IMR-90 (cell line): ENCODE measurements around the gene CGGBP1. TPM values are rescaled to one million over a fixed set of nuclear protein-coding genes. Genes with fewer than 3 reads are reported as not detected.

Experiments used
- ATAC-seq: fragments of 200-7000 bp; cut with Tn5 transposase; 2 replicates; pipeline ENCODE4 v1.9.1; 2020; ENCODE audit warnings: low read depth, mild to moderate bottlenecking, moderate library complexity
- BruUV-seq: library from RNA; stranded (reverse); fragments of 400-500 nt; replicated peaks from 2 replicates; lab custom pipeline; 2021; lab: Mats Ljungman, UMichigan
- CTCF ChIA-PET: fragments of 300-600 bp; formaldehyde crosslinking; extraction: SDS; loops from one replicate; lab custom pipeline; 2021; ENCODE audit warnings: antibody characterized with exemption; lab: Yijun Ruan, JAX
- POLR2A ChIA-PET: fragments of 300-600 bp; sonication (Branson Sonifier 250); formaldehyde crosslinking; loops from one replicate; lab custom pipeline; 2022; ENCODE audit warnings: antibody characterized with exemption; ENCODE audit not compliant: unreplicated experiment; lab: Charles Lee
- DNase-seq: peaks from one replicate; pipeline ENCODE4 v3.0.0; 2013
- H2AFZ ChIP-seq: replicated peaks from 2 replicates; pipeline ENCODE3; 2013; ENCODE audit warnings: low read length, mild to moderate bottlenecking; ENCODE audit not compliant: poor library complexity
- H2AK5ac ChIP-seq: 2 replicates; pipeline ENCODE4 v1.6.1; 2013; ENCODE audit warnings: low read depth, low read length, inconsistent platforms
- H2AK9ac ChIP-seq: replicated peaks from 2 replicates; pipeline ENCODE3; 2013; ENCODE audit warnings: mild to moderate bottlenecking, low read depth, low read length, moderate library complexity; ENCODE audit not compliant: poor library complexity
- H2BK120ac ChIP-seq: 2 replicates; pipeline ENCODE4 v1.6.1; 2013; ENCODE audit warnings: low read depth, low read length, inconsistent platforms
- H2BK15ac ChIP-seq: 3 replicates; pipeline ENCODE4 v1.6.1; 2013; ENCODE audit warnings: low read depth, low read length, inconsistent platforms
- H2BK20ac ChIP-seq: 2 replicates; pipeline ENCODE4 v1.6.1; 2013; ENCODE audit warnings: low read depth, mild to moderate bottlenecking, inconsistent platforms, low read length, moderate library complexity
- H2BK5ac ChIP-seq: 2 replicates; pipeline ENCODE4 v1.6.1; 2013; ENCODE audit warnings: mild to moderate bottlenecking, low read depth, low read length, inconsistent platforms; ENCODE audit not compliant: poor library complexity, severe bottlenecking
- H3K14ac ChIP-seq: replicated peaks from 2 replicates; pipeline ENCODE4 v1.6.1; 2013; ENCODE audit warnings: low read depth, low read length, inconsistent platforms
- H3K18ac ChIP-seq: 2 replicates; pipeline ENCODE4 v1.6.1; 2013; ENCODE audit warnings: low read depth, low read length, control low read depth
- H3K23ac ChIP-seq: 2 replicates; pipeline ENCODE4 v1.6.1; 2013; ENCODE audit warnings: low read depth, low read length, inconsistent platforms
- H3K27ac ChIP-seq: 2 replicates; pipeline ENCODE4 v1.5.1; 2013; ENCODE audit warnings: mild to moderate bottlenecking, control low read depth, low read length; ENCODE audit not compliant: insufficient read depth
- H3K27me3 ChIP-seq: 2 replicates; pipeline ENCODE4 v1.6.1; 2013; ENCODE audit warnings: low read length; ENCODE audit not compliant: control insufficient read depth, insufficient read depth
- H3K36me3 ChIP-seq: 2 replicates; pipeline ENCODE4 v1.6.1; 2013; ENCODE audit warnings: low read length, mixed read lengths; ENCODE audit not compliant: control insufficient read depth, insufficient read depth
- H3K4ac ChIP-seq: 2 replicates; pipeline ENCODE4 v1.6.1; 2013; ENCODE audit warnings: low read depth, low read length, inconsistent platforms
- H3K4me1 ChIP-seq: 2 replicates; pipeline ENCODE4 v1.6.1; 2013; ENCODE audit warnings: low read length, mixed read lengths; ENCODE audit not compliant: control insufficient read depth, insufficient read depth
- H3K4me2 ChIP-seq: 2 replicates; pipeline ENCODE4 v1.6.1; 2013; ENCODE audit warnings: low read depth, mild to moderate bottlenecking, control low read depth, low read length, moderate library complexity
- H3K4me3 ChIP-seq: 2 replicates; pipeline ENCODE4 v1.5.1; 2013; ENCODE audit warnings: low read depth, mild to moderate bottlenecking, control low read depth, low read length, moderate library complexity; ENCODE audit not compliant: insufficient read depth
- H3K56ac ChIP-seq: 2 replicates; pipeline ENCODE4 v1.6.1; 2013; ENCODE audit warnings: low read length, inconsistent platforms; ENCODE audit not compliant: insufficient read depth; ENCODE audit errors: extremely low read depth
- H3K79me1 ChIP-seq, 2 experiments: 2 replicates each; pipeline ENCODE4 v1.6.1; 2013; ENCODE audit warnings: low read length in 2 of 2, inconsistent platforms in 1 of 2, low read depth in 1 of 2
- H3K9ac ChIP-seq: 2 replicates; pipeline ENCODE4 v1.6.1; 2013; ENCODE audit warnings: low read depth, low read length, control low read depth
- H3K9me1 ChIP-seq: 2 replicates; pipeline ENCODE4 v1.6.1; 2013; ENCODE audit warnings: low read length, inconsistent platforms; ENCODE audit not compliant: insufficient read depth
- H3K9me3 ChIP-seq: 2 replicates; pipeline ENCODE4 v1.6.1; 2013; ENCODE audit warnings: low read length; ENCODE audit not compliant: control insufficient read depth, insufficient read depth
- H4K20me1 ChIP-seq: 2 replicates; pipeline ENCODE4 v1.6.1; 2013; ENCODE audit warnings: low read length, inconsistent platforms; ENCODE audit not compliant: insufficient read depth
- H4K5ac ChIP-seq: 2 replicates; pipeline ENCODE4 v1.6.1; 2013; ENCODE audit warnings: mild to moderate bottlenecking, low read depth, low read length, control low read depth
- H4K8ac ChIP-seq, 2 experiments: 2 replicates each; pipeline ENCODE4 v1.6.1; 2013; ENCODE audit warnings: low read depth in 2 of 2, low read length in 2 of 2, control low read depth in 1 of 2, inconsistent platforms in 1 of 2
- H4K91ac ChIP-seq: 2 replicates; pipeline ENCODE4 v1.6.1; 2013; ENCODE audit warnings: low read depth, low read length, inconsistent platforms; ENCODE audit not compliant: insufficient read depth
- BHLHE40 ChIP-seq: fragments of 150-350 bp; IDR thresholded peaks from 2 replicates; pipeline ENCODE4 v1.6.1; 2016; ENCODE audit warnings: mild to moderate bottlenecking, low read depth, low read length
- CEBPB ChIP-seq: IDR thresholded peaks from 2 replicates; pipeline ENCODE4 v1.6.1; 2012; ENCODE audit warnings: low read depth, low read length, improper control_type of control experiment
- CHD1 ChIP-seq: IDR thresholded peaks from 2 replicates; pipeline ENCODE4 v1.6.1; 2012; ENCODE audit warnings: low read depth, low read length, improper control_type of control experiment
- CTCF ChIP-seq: conservative IDR thresholded peaks from 2 replicates; pipeline ENCODE4 v1.5.1; 2012; ENCODE audit warnings: mild to moderate bottlenecking, low read depth, low read length, improper control_type of control experiment
- ELK1 ChIP-seq: fragments of 150-350 bp; IDR thresholded peaks from 2 replicates; pipeline ENCODE4 v1.6.1; 2016; ENCODE audit warnings: low read depth, mild to moderate bottlenecking, low read length, moderate library complexity, borderline replicate concordance
- FOS ChIP-seq: fragments of 150-350 bp; IDR thresholded peaks from 2 replicates; pipeline ENCODE4 v1.6.1; 2016; ENCODE audit warnings: low read depth, low read length
- MAFK ChIP-seq: IDR thresholded peaks from 2 replicates; pipeline ENCODE4 v1.6.1; 2012; ENCODE audit warnings: low read depth, low read length, improper control_type of control experiment
- MAZ ChIP-seq: IDR thresholded peaks from 2 replicates; pipeline ENCODE4 v1.6.1; 2012; ENCODE audit warnings: low read depth, mild to moderate bottlenecking, low read length, improper control_type of control experiment, moderate library complexity, borderline replicate concordance
- MXI1 ChIP-seq: IDR thresholded peaks from 2 replicates; pipeline ENCODE4 v1.6.1; 2012; ENCODE audit warnings: low read depth, mild to moderate bottlenecking, low read length, moderate library complexity, borderline replicate concordance
- NFE2L2 ChIP-seq: fragments of 150-350 bp; IDR thresholded peaks from 2 replicates; pipeline ENCODE4 v1.6.1; 2016; ENCODE audit warnings: low read depth, mild to moderate bottlenecking, low read length
- POLR2A ChIP-seq: IDR thresholded peaks from 2 replicates; pipeline ENCODE4 v1.6.1; 2012; ENCODE audit warnings: mild to moderate bottlenecking, low read depth, low read length
- RAD21 ChIP-seq: IDR thresholded peaks from 2 replicates; pipeline ENCODE4 v1.6.1; 2012; ENCODE audit warnings: low read length, improper control_type of control experiment
- RCOR1 ChIP-seq: IDR thresholded peaks from 2 replicates; pipeline ENCODE4 v1.6.1; 2012; ENCODE audit warnings: mild to moderate bottlenecking, low read length, improper control_type of control experiment; ENCODE audit not compliant: insufficient replicate concordance
- RFX5 ChIP-seq: IDR thresholded peaks from 2 replicates; pipeline ENCODE4 v1.8.0; 2012; ENCODE audit warnings: low read depth, mild to moderate bottlenecking, low read length, moderate library complexity
- SMC3 ChIP-seq: fragments of 150-350 bp; IDR thresholded peaks from 2 replicates; pipeline ENCODE4 v1.6.1; 2016; ENCODE audit warnings: low read depth, mild to moderate bottlenecking, antibody characterized with exemption, low read length, moderate library complexity
- USF2 ChIP-seq: fragments of 150-350 bp; IDR thresholded peaks from 2 replicates; pipeline ENCODE4 v1.6.1; 2017; ENCODE audit warnings: mild to moderate bottlenecking, antibody characterized with exemption, low read length, low read depth
- WGBS, 2 experiments: methylation state at CpG; one replicate each; pipeline versions ENCODE4 v1.1.5 to v1.1.7; 2013; ENCODE audit warnings: missing lambda C conversion rate in 2 of 2; ENCODE audit not compliant: insufficient read length in 1 of 2; ENCODE audit errors: extremely low coverage in 2 of 2; 5-methylcytosine and 5-hydroxymethylcytosine counted together
- dilution Hi-C: fragments of 300-500 bp; cut with HindIII; formaldehyde crosslinking; loops from one replicate; pipeline ENCODE4 v1.14.3; 2018; ENCODE audit warnings: low sequenced_read_pairs; ENCODE audit not compliant: unreplicated experiment
- in situ Hi-C: fragments of 300-500 bp; cut with MboI; formaldehyde crosslinking; loops from 3 replicates; pipeline ENCODE4 v1.14.3; 2019; ENCODE audit warnings: low sequenced_read_pairs, inconsistent platforms, mixed read lengths
- intact Hi-C: fragments of 100-400 bp; cut with micrococcal nuclease; formaldehyde crosslinking; loops from 2 replicates; pipeline ENCODE4 v1.10.0; 2022
- polyA plus RNA-seq, 3 experiments: library from polyadenylated mRNA; depleted of rRNA; stranded (reverse); fragments of >200 nt; gene quantifications; 2 replicates each; pipeline ENCODE4 v1.2.3, GENCODE V29; 2012; ENCODE audit warnings: low replicate concordance in 1 of 3
- total RNA-seq: library from RNA; depleted of rRNA; stranded (reverse); fragments of >200 nt; gene quantifications from 2 replicates; pipeline ENCODE4 v1.2.3, GENCODE V29; 2012

The CGGBP1 gene
- total and polyA plus RNA-seq, 2 of the 4 experiments (the other 2 are of a cell fraction), result 42.1 to 47.7 TPM

- ChIA-PET POLR2A (no interaction called here), CTCF (no interaction called here)
- H2AFZ ChIP-seq, result no peak overlapping the region
- no peak overlapping the region for H3K56ac ChIP-seq
- H3K27ac ChIP-seq, result no peak overlapping the region
- H2BK20ac ChIP-seq, result no peak overlapping the region
- H2BK5ac ChIP-seq, result no peak overlapping the region
- H3K4me3 ChIP-seq, result no peak overlapping the region
- no peaks in the 10 kb centered on the region; the same call in 1 of the 2 replicates for H3K36me3 ChIP-seq
- ATAC-seq (no peak), DNase-seq (no peak)
- H4K91ac ChIP-seq, result no peak overlapping the region
- BruUV-seq, result no TSS peak
- H3K9ac ChIP-seq, result no peak overlapping the region
- no peak overlapping the region for H3K18ac ChIP-seq
- H2AK5ac ChIP-seq, result no peak overlapping the region
- H2BK120ac ChIP-seq, result no peak overlapping the region
- H3K9me1 ChIP-seq, result peaks cover 2% of the 10 kb centered on the region; the same call in 1 of the 2 replicates
- no peaks in the 10 kb centered on the region for H3K27me3 ChIP-seq
- TF ChIP-seq CEBPB, result no peak
- TF ChIP-seq FOS, result no peak
- TF ChIP-seq CHD1, result no peak
- no peak for TF ChIP-seq CTCF
- TF ChIP-seq RAD21, result no peak
- TF ChIP-seq MAFK, result no peak
- TF ChIP-seq MAZ, result no peak
- no peak for TF ChIP-seq POLR2A
- TF ChIP-seq ELK1, result no peak
- no peak for TF ChIP-seq NFE2L2
- TF ChIP-seq BHLHE40, result no peak
- TF ChIP-seq MXI1, result no peak
- TF ChIP-seq USF2, result no peak
- no peak for TF ChIP-seq SMC3
- TF ChIP-seq RCOR1, result no peak
- TF ChIP-seq RFX5, result no peak
- H3K4me1 ChIP-seq, result peaks cover 3% of the 10 kb centered on the region; the same call in 1 of the 2 replicates
- H3K9me3 ChIP-seq, result no peaks in the 10 kb centered on the region
- H2AK9ac ChIP-seq, result no peak overlapping the region
- no peak overlapping the region for H4K8ac ChIP-seq
- H3K4me2 ChIP-seq, result no peak overlapping the region
- no peak overlapping the region for H4K5ac ChIP-seq
- peaks cover 36% of the 10 kb centered on the region for H4K20me1 ChIP-seq
- peaks cover 15 to 34% of the 10 kb centered on the region in 2 experiments for H3K79me1 ChIP-seq
- WGBS, 2 experiments, result no CpG with 5 or more reads among the region's 1 CpG
- dilution Hi-C loops (no loop called here), intact Hi-C loops (loop anchor here (2.0 kb wide), 1 partner anchor 14 kb away; no protein-coding TSS in a partner anchor), in situ Hi-C loops (no loop called here)
- H3K4ac ChIP-seq, result no peak overlapping the region
- H2BK15ac ChIP-seq, result no peak overlapping the region
- H3K23ac ChIP-seq, result no peak overlapping the region
- H3K14ac ChIP-seq, result no peak overlapping the region
Measured at GRCh38 chr3:88076712-88077111, 17.9 kb upstream of the CGGBP1 start.
